Sigmoid colon (tissue), 7 donors: Measurements from ENCODE around the gene ERBB3. TPM values are rescaled to one million over a fixed set of nuclear protein-coding genes. Genes with fewer than 3 reads are reported as not detected.

Source experiments
- DNase-seq: peaks from one replicate; pipeline ENCODE4 v3.0.0-alpha.2; 2019
- H3K27ac ChIP-seq, 4 donors: fragments of 200-600 bp; sonication (generic); one replicate each; pipeline ENCODE4 v1.5.1; 2016 to 2019; ENCODE audit warnings: mild to moderate bottlenecking in 1 of 4
- H3K27me3 ChIP-seq, 3 donors: fragments of 200-600 bp; sonication (generic); one replicate each; pipeline ENCODE4 v1.5.1; 2019; ENCODE audit warnings: mild to moderate bottlenecking in 1 of 3
- H3K36me3 ChIP-seq, 4 donors: fragments of 200-600 bp; sonication (generic); one replicate each; pipeline ENCODE4 v1.5.1; 2016 to 2019
- H3K4me1 ChIP-seq, 4 donors: fragments of 200-600 bp; sonication (generic); one replicate each; pipeline ENCODE4 v1.5.1; 2017 to 2019
- H3K4me3 ChIP-seq, 4 donors: fragments of 200-600 bp; sonication (generic); one replicate each; pipeline ENCODE4 v1.5.1; 2017 to 2019; ENCODE audit warnings: mild to moderate bottlenecking in 2 of 4, moderate library complexity in 1 of 4
- H3K9me3 ChIP-seq, 4 donors: fragments of 200-600 bp in 3 of 4; sonication (generic) in 3 of 4; one replicate each; pipeline versions ENCODE4 v1.5.1 to v1.6.1; 2013 to 2019
- EP300 ChIP-seq, 4 donors: sonication (generic); formaldehyde crosslinking; IDR thresholded peaks; one replicate each; pipeline ENCODE4 v1.6.1; 2017; ENCODE audit warnings: antibody characterized with exemption in 4 of 4
- POLR2A ChIP-seq, 2 donors: fragments of 450-650 bp; IDR thresholded peaks; one replicate each; pipeline ENCODE4 v1.6.1; 2016; ENCODE audit warnings: antibody characterized with exemption in 2 of 2, mild to moderate bottlenecking in 2 of 2, moderate library complexity in 2 of 2
- POLR2AphosphoS5 ChIP-seq, 4 donors: sonication (generic); formaldehyde crosslinking; IDR thresholded peaks; one replicate each; pipeline ENCODE4 v1.6.1; 2017; ENCODE audit warnings: antibody characterized with exemption in 4 of 4
- WGBS, 2 donors: extraction: QIAGEN DNeasy Blood & Tissue Kit; methylation state at CpG; one replicate each; pipeline ENCODE4 v1.1.7; 2013; 5-methylcytosine and 5-hydroxymethylcytosine counted together
- intact Hi-C: fragments of 100-400 bp; cut with DNase I; formaldehyde crosslinking; loops from one replicate; pipeline ENCODE4 v1.15.1; 2023
- polyA plus RNA-seq, 3 donors: library from polyadenylated mRNA; stranded (reverse); fragments of 200-250 nt; gene quantifications; one replicate each; pipeline ENCODE4 v1.2.3, GENCODE V29; 2013
- total RNA-seq, 4 donors: library from RNA; depleted of rRNA; stranded (reverse); fragments of >200 nt; gene quantifications; one replicate each; pipeline ENCODE4 v1.1.0, GENCODE V29; 2016
- TF ChIP-seq, protein P1 (sequence below), 4 experiments: fragments of 450-650 bp in 3 of 4; fragments of 200-600 bp in 1 of 4; IDR thresholded peaks; one replicate each; pipeline ENCODE4 v1.5.1; 2016 to 2019; ENCODE audit warnings: antibody characterized with exemption in 4 of 4, mild to moderate bottlenecking in 3 of 4, moderate library complexity in 2 of 4
- donor health status: healthy with polysubstance abuse.
- donor health status: Bipolar disorder and iron deficiency.
- donor health status: healthy.

Gene ERBB3
- total and polyA plus RNA-seq, 7 donors, result 10.2 to 69.8 (median 21.4) TPM

DNA sequence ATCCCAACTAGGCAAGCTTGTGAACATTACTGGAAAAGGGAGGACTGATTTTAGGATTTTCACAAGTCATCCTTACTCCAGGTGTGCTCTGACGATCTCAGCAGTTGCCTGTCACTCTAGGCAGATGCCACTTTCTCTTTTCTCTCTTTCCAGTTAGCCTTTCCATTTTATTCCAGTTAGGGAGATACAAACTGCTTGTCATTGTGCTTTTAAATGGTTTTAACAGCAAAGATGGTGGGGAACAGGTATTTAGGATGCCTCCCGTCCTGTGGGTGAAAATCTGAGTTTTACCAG is 25.6 kb downstream of the ERBB3 start:
- WGBS, 2 donors, result 11 to 24% methylated on average over 2 of the region's 2 CpGs
- intact Hi-C loops, result no loop called here
- Histone ChIP-seq H3K27me3 (no peaks in the 10 kb centered on the region), H3K9me3 (no peaks in the 10 kb centered on the region), H3K27ac (peak overlapping the region in 2 of 4 donors; percentile 84 to 86), H3K36me3 (peaks cover 27 to 41% (median 31%) of the 10 kb centered on the region in 4 donors), H3K4me3 (peak overlapping the region; percentile 67 to 91 (median 78)), H3K4me1 (peaks cover 0 to 27% (median 21%) of the 10 kb centered on the region in 4 donors)
- DNase-seq, result no peak
- TF ChIP-seq POLR2A (IDR thresholded peaks at IDR 0.05) (no peak), EP300 (IDR thresholded peaks at IDR 0.05) (no peak), POLR2AphosphoS5 (IDR thresholded peaks at IDR 0.05) (no peak)
- TF ChIP-seq, protein P1, sequence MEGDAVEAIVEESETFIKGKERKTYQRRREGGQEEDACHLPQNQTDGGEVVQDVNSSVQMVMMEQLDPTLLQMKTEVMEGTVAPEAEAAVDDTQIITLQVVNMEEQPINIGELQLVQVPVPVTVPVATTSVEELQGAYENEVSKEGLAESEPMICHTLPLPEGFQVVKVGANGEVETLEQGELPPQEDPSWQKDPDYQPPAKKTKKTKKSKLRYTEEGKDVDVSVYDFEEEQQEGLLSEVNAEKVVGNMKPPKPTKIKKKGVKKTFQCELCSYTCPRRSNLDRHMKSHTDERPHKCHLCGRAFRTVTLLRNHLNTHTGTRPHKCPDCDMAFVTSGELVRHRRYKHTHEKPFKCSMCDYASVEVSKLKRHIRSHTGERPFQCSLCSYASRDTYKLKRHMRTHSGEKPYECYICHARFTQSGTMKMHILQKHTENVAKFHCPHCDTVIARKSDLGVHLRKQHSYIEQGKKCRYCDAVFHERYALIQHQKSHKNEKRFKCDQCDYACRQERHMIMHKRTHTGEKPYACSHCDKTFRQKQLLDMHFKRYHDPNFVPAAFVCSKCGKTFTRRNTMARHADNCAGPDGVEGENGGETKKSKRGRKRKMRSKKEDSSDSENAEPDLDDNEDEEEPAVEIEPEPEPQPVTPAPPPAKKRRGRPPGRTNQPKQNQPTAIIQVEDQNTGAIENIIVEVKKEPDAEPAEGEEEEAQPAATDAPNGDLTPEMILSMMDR (IDR thresholded peaks at IDR 0.05), result no peak

DNA sequence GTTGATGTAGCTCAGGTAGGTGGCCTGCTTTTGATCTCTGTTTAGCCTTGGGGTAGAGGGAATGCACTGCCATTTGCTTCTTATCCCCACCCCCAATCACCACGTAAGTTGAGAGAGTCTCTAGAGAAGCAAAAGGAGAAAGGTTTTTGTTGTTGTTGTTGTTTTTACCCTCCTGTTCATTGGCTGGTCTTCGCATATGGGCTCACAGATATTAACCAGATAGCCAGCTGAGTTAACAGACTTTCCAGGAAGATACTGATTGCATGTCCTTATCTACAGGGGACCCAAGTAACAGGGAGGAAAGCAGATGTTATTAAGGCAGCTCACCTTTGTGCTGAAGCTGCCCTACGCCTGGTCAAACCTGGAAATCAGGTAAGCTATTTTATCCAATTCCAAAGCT is 27.3 kb downstream of the ERBB3 start:
- intact Hi-C loops, result no loop called here
- Histone ChIP-seq H3K9me3 (no peaks in the 10 kb centered on the region), H3K27ac (no peak overlapping the region), H3K4me3 (no peak overlapping the region), H3K4me1 (peaks cover 0 to 27% (median 21%) of the 10 kb centered on the region in 4 donors), H3K27me3 (no peaks in the 10 kb centered on the region), H3K36me3 (peaks cover 36 to 57% (median 48%) of the 10 kb centered on the region in 4 donors)
- TF ChIP-seq POLR2A (IDR thresholded peaks at IDR 0.05) (no peak), EP300 (IDR thresholded peaks at IDR 0.05) (no peak), POLR2AphosphoS5 (IDR thresholded peaks at IDR 0.05) (no peak)
- TF ChIP-seq, protein P1 (IDR thresholded peaks at IDR 0.05), result no peak
- no peak for DNase-seq
- 95 to 96% methylated on average over 3 of the region's 3 CpGs for WGBS, 2 donors

GRCh38 chr12:56110571-56110970 is 30.6 kb downstream of the ERBB3 start:
- H3K9me3 ChIP-seq, result no peaks in the 10 kb centered on the region
- DNase-seq, result no peak
- H3K4me3 ChIP-seq, result no peak overlapping the region
- no peaks in the 10 kb centered on the region for H3K27me3 ChIP-seq
- intact Hi-C loops, result no loop called here
- 93 to 96% methylated on average over 5 of the region's 5 CpGs for WGBS, 2 donors
- no peak for TF ChIP-seq EP300 (IDR thresholded peaks at IDR 0.05)
- TF ChIP-seq, protein P1 (IDR thresholded peaks at IDR 0.05), result no peak
- no peak for TF ChIP-seq POLR2A (IDR thresholded peaks at IDR 0.05)
- no peak for TF ChIP-seq POLR2AphosphoS5 (IDR thresholded peaks at IDR 0.05)
- no peak overlapping the region for H3K27ac ChIP-seq
- peaks cover 43 to 76% (median 61%) of the 10 kb centered on the region in 4 donors for H3K36me3 ChIP-seq
- H3K4me1 ChIP-seq, result peaks cover 0 to 14% (median 11%) of the 10 kb centered on the region in 4 donors

- no peak for DNase-seq
- Histone ChIP-seq H3K9me3 (no peaks in the 10 kb centered on the region), H3K36me3 (peaks cover 30 to 50% (median 41%) of the 10 kb centered on the region in 4 donors), H3K27ac (no peak overlapping the region), H3K4me3 (no peak overlapping the region), H3K27me3 (no peaks in the 10 kb centered on the region), H3K4me1 (peaks cover 0 to 22% (median 9%) of the 10 kb centered on the region in 4 donors)
- TF ChIP-seq, protein P1 (IDR thresholded peaks at IDR 0.05), result no peak
- no peak for TF ChIP-seq EP300 (IDR thresholded peaks at IDR 0.05)
- intact Hi-C loops, result no loop called here
- 96 to 100% methylated on average over 1 of the region's 1 CpG for WGBS, 2 donors
These were observed 34.1 kb downstream of the ERBB3 start for GRCh38 chr12:56114084-56114483.

DNA sequence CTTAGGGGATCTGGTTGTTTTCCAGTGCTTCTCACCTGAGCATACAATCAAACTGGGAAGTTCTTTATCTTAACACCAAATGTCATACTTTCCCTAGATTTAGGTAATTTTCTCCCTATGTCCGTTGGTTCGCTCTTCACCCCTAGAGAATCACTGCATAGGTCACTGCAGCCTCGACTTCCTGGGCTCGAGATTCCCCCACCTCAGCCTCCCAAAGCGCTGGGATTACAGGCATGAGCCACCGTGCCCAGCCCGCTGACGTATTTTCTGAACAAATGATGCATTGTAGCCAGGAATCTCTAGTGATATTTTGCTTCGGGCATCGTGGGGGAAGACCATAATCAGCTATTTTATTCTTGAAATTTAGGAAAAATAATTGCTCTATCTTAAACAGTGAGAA is 35.4 kb downstream of the ERBB3 start:
- TF ChIP-seq EP300 (IDR thresholded peaks at IDR 0.05), result no peak
- no peak for TF ChIP-seq POLR2AphosphoS5 (IDR thresholded peaks at IDR 0.05)
- no peak for TF ChIP-seq POLR2A (IDR thresholded peaks at IDR 0.05)
- TF ChIP-seq, protein P1 (IDR thresholded peaks at IDR 0.05), result no peak
- intact Hi-C loops, result loop anchor here (5.0 kb wide), 1 partner anchor 1407 kb away; the partner anchor contains the start of genes DDIT3 and MBD6
- Histone ChIP-seq H3K27ac (peak overlapping the region; percentile 87 to 98 (median 94)), H3K27me3 (no peaks in the 10 kb centered on the region), H3K36me3 (peaks cover 18 to 41% (median 32%) of the 10 kb centered on the region in 4 donors), H3K4me1 (peaks cover 0 to 34% (median 21%) of the 10 kb centered on the region in 4 donors), H3K4me3 (peak overlapping the region; percentile 59 to 88 (median 64)), H3K9me3 (no peaks in the 10 kb centered on the region)
- WGBS, 2 donors, result 48% methylated on average over 10 of the region's 10 CpGs
- peak; percentile 77 for DNase-seq
